Left renal cortex interstitium (tissue), 4 donors: ENCODE results near the gene CBARP. TPM values are rescaled to one million over a fixed set of nuclear protein-coding genes. Genes with fewer than 3 reads are reported as not detected.

ENCODE experiments used
- DNase-seq, 4 donors: peaks; one replicate each; pipeline ENCODE4 v3.0.0-alpha.2; 2013; ENCODE audit warnings: low read depth in 4 of 4, low spot score in 2 of 4, missing footprints in 1 of 4
- polyA plus RNA-seq, 4 donors: library from polyadenylated mRNA; unstranded; fragments of 120-200 nt; gene quantifications; one replicate each; pipeline ENCODE4 v1.2.1, GENCODE V29; 2013; ENCODE audit not compliant: insufficient read length in 4 of 4

CBARP gene
- polyA plus RNA-seq, 4 donors, result 1.1 to 5.9 (median 3.5) TPM

DNA sequence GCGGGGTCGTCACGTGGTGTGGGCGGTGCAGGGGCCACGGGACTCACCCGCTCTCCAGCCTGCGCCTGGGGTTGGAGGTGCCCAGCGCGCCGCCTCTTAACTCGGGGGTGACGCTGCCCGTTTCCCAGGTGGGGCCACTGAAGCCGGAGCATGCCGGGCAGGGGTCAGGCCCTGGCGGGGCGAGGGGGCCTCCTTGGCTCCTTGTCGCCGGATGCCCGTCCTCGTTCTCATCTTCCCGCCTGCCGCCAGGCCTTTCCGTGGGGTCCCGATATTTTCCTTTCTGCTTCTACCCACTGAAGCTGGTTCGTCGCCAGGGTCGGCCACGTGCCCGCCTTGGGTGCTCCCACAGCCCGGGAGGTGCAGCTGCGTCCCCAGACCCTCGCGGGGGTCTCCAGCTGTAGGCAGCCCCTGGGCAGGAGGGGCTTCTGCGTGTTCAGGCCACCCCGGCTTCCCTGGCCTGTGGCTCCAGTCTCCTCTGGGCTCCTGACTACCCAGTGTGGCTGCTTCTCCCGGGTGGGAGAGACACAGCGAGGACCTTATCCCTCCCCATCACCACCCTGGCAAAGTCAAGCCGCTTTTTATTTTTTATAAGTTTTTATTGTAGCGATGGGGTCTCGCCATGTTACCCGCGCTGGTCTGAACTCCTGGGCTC, 38.3 kb upstream of the CBARP start:
- no peak for DNase-seq

DNA sequence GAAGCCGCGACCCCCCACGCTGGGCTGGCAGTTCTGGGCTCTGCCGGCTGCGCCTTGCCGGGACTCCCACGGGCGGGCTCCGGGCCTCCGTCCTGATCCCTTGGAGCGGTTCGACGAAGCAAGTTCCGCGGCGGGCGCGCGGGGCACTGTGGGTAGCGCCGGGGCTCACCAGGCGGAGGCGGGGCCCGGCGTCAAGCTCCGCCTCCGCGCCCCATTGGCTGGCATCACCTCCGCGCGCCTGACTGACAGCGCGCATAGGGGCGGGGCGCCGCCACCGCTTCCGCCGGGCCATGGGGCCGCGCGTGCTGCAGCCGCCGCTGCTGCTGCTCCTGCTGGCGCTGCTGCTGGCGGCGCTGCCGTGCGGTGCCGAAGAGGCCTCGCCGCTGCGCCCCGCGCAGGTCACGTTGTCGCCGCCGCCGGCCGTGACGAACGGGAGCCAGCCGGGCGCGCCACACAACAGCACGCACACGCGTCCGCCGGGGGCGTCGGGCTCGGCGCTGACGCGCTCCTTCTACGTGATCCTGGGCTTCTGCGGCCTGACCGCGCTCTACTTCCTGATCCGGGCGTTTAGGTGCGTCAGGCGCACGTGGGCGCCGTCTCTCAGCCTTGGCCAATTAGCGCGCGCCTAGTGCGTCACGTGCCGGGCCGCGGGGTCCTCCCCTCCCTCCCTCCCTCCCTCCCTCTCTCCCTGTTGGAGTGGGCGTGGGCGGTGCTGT, 37.6 kb upstream of the CBARP start, which contains the start of gene FAM174C:
Gene FAM174C, plus strand, starts transcription at position 271 of the 716 bp plus-strand sequence. Its CDS starts 20 bp downstream, at position 291.
- peak in 2 of 4 donors; percentile 84 to 91 for DNase-seq

DNA sequence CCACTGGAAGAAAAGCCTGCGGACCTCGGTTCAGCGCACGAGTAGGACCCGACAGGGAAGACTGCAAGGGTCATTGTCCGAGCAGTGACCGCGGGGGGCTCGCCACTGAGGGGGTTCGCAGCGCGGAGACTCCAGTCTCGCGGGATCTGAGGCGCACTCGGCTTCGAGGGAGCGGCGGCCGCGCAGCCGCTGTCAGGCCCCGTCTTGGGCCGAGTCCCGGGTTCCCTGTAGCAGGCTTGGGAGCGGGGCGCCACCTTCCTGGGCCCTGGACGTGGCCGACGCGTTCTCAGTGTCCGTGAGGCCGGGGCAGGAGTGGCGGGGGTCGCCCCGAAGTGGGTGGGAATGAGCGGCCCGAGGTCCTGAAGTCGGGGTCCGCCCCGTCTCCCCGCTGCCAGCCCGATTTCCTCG, 37.1 kb upstream of the CBARP start:
- no peak for DNase-seq

DNA sequence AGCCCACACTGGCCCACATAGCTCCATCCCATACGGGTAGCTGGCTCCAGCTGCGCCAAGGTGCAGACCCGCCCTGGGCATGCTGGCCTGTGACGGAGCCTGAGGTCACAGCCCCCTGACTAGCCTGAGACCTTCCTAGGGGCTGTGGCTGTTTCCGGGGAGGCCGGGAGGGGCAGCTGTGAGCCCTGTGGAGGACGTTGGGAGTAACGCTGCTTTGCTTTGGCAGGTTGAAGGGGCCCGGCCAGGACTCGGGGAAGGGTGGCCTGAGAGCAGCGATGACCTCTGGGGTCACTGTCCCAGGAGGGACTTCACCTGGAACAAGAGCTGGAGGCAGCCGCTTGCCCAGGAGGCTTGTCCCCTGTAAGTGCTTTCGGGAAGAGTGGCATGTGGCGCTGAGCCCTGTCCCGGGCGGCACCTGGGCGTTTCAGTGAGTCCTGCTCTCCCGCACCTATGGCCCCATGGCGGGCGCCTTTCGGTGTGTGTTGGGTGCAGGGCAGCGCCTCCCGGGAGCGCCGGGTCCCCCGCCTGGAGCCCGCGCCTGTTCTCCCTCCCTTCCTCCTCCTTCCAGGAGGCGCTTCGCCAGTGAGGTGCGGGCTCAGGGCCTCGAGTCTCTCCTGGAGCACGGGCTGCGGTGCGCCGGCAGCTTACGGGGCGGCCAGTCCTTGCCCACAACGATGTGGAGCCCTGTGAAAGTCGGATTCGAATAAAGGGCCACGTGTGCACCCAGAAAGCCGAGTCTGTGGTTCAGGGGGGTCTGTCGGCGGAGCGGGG, 36.5 kb upstream of the CBARP start:
- DNase-seq, result no peak

DNA sequence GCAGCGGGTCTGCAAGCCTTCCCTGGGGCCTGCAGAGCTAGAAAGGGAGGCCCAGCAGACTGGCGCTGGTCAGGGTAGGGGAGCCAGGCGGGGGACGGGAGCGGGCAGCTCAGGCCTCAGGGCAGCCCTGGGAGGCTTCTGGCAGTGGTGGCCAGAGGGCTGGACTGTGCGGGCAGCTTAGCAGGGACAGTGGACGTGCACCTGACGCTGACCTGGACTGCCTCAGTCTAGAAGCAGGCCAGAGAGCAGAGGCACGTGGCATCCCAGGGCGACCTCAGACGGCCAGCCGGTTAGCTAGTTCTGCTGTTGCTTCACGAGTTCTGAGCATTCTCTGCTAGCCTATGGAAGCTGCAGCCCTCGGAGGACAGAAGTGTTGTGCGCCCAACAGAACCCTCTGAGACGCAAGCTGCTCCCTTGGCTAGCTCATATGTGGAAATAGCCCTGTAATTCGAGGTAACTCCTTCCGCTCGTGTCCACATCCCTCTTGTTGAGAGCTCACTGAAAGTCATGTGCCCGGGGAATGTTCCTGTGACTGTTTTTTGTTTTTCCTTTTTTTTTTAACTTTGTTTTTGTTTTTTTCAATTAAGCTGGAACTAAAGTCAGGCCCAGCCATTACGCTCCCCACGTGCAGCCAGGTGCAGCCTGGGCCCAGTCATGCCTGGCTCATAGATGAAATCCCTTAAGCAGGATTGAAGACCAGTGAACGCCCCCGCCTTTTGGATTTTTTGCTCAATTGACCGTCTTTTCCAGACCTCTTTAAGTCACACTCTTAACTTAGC, 35.6 kb upstream of the CBARP start:
- DNase-seq, result no peak

DNA sequence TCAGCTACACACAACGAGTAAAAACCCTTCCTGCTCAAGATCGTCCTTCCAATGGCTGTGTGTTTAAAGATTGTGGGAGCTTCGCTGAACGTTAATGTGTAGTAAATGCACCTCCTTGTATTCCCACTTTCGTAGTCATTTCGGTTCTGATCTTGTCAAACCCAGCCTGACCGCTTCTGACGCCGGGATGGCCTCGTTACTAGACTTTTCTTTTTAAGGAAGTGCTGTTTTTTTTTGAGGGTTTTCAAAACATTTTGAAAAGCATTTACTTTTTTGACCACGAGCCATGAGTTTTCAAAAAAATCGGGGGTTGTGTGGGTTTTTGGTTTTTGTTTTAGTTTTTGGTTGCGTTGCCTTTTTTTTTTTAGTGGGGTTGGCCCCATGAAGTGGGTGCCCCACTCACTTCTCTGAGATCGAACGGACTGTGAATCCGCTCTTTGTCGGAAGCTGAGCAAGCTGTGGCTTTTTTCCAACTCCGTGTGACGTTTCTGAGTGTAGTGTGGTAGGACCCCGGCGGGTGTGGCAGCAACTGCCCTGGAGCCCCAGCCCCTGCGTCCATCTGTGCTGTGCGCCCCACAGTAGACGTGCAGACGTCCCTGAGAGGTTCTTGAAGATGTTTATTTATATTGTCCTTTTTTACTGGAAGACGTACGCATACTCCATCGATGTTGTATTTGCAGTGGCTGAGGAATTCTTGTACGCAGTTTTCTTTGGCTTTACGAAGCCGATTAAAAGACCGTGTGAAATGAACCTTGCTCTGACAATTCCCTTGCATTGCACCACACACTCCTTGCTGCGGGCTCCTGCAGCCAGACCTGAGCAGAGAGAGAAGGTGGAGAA, 34.8 kb upstream of the CBARP start:
- DNase-seq, result no peak

DNA sequence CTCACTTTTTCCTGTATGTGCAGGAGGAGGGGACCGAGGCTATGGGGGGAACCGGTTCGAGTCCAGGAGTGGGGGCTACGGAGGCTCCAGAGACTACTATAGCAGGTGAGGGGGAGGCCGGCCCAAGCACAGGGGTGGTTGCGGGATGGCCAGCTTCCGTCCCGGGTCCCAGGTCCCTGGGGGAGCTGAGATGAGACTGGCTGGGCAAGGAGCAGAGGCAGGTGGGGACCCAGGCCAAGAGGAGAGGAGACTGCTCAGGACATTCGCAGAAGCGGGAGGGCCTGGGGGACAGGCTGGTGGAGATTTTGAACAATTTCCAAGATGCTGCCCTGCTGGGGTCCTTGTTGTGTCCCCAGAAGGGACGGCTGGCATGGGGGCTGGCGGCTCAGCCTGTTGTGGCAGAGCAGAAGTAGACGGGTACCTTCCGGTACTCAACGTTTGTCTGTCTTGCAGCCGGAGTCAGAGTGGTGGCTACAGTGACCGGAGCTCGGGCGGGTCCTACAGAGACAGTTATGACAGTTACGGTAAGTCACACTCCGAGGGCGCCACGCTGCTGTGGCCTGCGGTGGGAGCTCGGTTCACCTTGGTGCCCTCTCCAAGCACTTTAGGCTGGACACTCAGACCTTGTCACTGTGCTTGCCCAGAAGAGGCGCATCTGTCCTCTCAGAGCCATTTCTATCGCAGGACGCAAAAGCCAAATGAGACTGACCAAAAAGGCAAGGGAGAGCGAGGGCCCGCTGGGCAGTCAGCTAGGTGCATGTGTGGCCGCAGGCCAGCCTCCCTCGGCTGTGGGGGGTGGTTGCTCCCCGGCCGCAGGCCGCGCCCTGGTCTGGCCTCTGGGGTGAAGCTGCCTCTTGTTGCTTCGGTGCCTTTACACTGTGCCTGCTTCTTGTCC, 34.0 kb upstream of the CBARP start:
- no peak for DNase-seq

DNA sequence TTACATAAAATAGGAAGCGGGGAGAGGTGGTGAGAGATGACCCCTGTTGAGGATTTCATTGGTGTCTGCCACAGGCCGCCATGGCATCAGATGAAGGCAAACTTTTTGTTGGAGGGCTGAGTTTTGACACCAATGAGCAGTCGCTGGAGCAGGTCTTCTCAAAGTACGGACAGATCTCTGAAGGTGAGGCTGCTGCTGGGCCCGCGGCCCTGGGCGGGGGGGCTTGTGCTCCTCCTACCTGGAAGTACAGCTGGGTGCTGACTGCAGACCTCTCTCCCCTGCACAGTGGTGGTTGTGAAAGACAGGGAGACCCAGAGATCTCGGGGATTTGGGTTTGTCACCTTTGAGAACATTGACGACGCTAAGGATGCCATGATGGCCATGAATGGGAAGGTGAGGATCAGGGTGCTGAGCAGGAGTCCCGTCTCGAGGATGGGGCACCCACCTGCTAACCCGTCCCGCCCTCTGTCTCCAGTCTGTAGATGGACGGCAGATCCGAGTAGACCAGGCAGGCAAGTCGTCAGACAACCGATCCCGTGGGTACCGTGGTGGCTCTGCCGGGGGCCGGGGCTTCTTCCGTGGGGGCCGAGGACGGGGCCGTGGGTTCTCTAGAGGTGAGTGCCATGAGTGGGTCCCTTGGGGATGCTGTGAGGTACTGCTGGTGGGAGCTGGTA, 33.2 kb upstream of the CBARP start:
- no peak for DNase-seq

DNA sequence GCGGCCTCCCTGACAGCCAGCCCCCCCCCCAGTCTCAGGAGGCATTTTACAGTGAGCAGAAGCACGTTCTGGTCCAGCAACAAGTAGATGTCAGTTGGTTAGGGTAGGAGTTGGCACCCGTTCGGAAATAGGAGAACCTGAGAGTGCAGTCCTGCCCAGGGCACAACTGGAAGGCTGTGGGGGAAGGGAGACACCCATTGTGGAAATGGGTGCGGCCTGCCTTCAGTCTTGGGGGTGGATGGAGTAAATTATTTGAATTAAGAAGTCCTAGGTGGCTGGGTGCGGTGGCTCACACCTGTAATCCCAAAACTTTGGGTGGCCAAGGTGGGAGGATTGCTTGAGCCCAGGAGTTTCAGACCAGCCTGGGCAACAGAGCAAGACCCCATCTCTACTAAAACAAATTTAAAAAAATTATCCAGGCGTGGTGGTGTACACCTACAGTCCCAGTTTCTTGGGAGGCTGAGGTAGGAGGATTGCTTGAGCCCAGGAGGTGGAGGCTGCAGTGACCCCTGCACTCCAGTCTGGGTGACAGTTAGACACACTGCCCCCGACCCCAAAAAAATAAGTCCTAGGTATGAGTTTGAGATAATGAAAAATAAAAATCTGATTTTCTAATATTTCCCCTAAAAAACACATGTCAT, 32.5 kb upstream of the CBARP start:
- DNase-seq, result no peak

DNA sequence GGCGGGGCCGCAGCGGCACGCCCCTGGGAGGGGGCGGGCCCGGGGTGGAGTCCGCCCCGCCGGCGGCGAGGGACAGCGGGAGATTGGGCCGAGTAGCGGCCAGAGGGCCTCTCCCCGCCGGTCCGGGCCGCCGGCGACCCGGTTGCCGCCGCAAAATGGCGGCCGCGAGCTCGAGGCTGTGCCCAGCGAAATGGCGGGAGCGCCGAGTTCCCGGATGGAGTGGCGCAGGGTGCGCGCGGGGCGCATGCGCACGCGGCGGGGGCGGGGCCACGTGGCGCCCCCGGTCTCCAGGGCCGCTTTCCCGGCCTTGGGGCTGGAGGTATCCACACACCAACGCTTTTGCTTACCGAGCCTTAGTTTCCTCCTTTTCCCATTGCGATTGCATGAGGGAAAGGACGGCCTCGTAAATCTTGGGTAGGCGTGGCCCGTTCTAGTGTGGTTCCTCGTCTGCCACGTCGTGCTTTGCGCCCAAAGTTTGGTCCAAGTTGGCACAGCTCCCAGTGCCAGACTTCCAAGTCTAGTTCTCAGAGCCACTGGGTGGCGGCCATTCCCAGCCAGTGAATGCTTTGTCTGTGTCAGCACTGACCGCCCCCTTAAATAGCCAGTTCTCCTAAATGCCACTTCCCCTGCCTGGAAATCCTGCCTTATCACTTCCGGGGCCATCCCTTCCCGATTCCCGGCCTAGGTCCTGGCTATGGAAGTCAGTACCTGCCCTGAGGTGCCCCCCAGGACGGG, 31.8 kb upstream of the CBARP start:
- DNase-seq, result no peak

DNA sequence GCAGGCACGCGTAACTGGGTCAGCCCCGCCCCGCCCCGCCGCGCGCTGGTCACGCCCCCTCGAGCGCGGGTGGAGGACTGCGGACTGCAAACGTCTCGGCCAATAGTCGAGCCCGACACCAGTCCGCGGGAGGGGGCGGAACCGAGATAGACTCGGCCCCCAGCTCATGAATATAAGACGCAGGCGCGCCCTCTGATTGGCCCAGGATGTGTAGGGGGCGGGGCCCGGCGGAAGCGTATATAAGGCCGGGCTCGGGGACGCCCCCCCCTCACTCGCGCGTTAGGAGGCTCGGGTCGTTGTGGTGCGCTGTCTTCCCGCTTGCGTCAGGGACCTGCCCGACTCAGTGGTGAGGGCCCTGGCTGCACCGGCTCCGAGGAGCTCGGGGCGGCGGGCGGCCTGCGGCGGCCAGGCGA, 31.3 kb upstream of the CBARP start, which contains the start of gene CIRBP:
Gene CIRBP, plus strand, starts transcription at position 268 of the 413 bp plus-strand sequence. CDS start 1,602 bp downstream, outside the sequence.
- DNase-seq, result peak in 3 of 4 donors; percentile 96 to 98 (median 97)

DNA sequence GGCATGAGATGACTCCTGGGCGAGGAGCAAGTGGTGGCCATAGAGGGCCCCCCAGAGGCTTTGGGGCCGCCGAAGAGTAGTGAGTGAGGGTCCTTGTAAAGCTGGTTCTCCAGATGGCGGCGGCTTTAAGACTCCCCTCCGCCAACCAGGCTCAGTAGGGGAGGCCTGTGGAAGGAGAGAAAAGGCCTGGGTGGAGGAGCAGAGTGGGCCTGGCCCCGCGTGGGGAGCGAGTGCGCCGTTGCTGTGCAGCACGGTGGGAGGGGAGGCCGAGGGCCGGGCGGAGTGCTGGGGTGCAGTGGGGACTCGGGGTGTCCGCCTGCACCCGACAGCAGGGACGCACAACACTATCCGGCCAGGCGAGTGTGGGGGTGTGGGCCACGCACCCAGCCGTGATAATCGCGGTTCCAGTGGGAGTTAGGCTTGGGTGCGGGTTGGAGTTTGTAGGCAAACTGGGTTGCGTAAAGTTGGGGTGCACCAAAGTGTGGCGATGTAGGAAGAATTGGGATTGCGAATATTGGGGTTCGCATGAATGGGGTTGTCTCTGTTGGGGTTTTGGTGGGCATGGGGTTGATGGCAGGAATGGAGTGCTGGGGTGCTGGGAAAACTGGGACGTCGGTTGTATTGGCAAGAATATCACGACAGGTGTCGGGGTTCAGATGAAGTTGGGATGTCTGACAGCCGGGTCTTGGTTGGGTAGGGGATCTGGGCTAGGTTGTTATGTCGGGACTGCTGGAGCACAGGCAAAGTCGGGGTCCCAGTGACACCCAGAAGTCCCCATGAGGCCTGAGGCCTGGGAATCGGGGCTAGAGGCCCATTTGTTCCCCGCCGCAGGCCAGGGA, 30.6 kb upstream of the CBARP start:
- DNase-seq, result no peak

DNA sequence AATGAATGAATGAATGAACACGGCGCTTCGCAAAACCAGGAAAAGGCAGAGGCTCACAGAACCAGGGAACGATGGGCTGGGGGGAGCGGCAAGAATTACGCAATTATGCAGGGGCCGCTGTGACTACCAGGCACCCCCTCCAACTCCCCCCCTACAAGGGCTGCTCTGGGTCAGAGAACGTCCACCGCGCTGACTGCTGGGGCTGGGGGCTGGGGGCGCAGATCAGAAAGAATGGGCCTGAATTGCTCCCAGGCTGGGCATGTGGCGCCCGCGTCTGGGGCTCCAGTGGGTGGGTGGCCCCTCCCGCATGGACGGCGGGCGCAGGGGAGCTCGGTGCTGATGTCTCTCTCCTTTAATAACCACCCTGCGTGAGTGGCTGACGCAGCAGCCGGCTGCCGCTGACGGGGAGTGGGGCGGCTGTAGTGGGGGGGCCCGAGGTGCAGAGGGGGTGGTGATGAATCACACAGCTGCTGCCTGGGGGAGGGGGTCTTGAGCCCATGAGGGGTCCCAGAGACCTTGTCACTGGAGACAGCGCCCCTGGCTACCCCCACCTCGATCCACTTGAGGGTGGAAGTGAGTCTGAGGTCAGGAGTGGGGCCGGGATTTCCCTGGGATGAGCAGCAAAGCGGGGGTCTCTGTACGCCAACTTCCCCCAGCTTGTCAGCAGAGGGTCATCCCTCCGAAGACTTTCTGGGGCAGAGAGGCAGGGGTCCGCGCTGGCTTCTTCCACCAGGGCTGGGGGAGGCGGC, 29.8 kb upstream of the CBARP start:
- no peak for DNase-seq

DNA sequence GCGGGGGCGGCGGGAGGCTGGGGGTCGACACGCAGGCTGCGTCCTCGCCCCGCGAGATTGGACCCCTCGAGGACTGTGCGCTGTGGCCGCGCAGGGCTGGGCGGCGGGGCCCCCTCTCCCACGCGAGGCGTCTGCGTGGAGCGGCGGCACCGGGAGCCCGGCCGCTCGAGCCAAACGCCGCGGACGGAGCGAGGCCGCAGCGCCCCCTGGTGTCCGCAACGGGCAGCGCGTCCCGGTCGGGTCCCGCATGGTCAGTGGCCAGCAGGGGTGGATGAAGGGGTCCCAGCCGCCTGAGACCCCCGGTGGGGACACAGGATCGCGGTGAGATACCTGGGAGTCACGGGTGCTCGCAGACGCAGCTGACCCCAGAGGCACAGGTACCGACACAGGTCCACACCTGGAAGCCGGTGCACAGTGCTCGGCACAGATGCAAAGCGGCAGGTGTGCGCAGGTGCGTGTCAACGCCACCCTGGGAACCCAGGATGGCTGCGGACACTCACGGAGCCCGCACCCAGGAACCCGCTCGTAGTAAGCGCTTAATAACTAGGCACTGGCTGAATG, 29.2 kb upstream of the CBARP start:
- no peak for DNase-seq
